ENCODE data around the gene C6orf58.
"Not testable (repeated sequence)": the region's sequence is repeated elsewhere in the genome, so short reads cannot be mapped to it uniquely, and the experiment has no call there.

C6orf58 gene

GRCh38 chr6:127592964-127593363, 16.0 kb downstream of the C6orf58 start:
- no peak for DNase-seq

- DNase-seq = not testable (repeated sequence)
Measured at GRCh38 chr6:127593456-127593855, 16.5 kb downstream of the C6orf58 start.

- DNase-seq = no peak
Measured at GRCh38 chr6:127606131-127606562, 29.2 kb downstream of the C6orf58 start.

- no peak for DNase-seq
Measured at GRCh38 chr6:127608554-127609270, 31.7 kb downstream of the C6orf58 start.

GRCh38 chr6:127618729-127619128, 41.8 kb downstream of the C6orf58 start:
- no peak for DNase-seq

GRCh38 chr6:127630800-127631199, 53.8 kb downstream of the C6orf58 start:
- no peak for DNase-seq

- DNase-seq = no peak
Measured at GRCh38 chr6:127634178-127634577, 57.2 kb downstream of the C6orf58 start.

GRCh38 chr6:127635091-127635490, 58.1 kb downstream of the C6orf58 start:
- no peak for DNase-seq

- DNase-seq = no peak
Measured at GRCh38 chr6:127637830-127638409, 60.9 kb downstream of the C6orf58 start.
